ENCODE measurements around the gene CBR1.
"Not testable (repeated sequence)": the region's sequence is repeated elsewhere in the genome, so short reads cannot be mapped to it uniquely, and the experiment has no call there.

CBR1 gene

GRCh38 chr21:36052860-36053714 lies 16.7 kb upstream of the CBR1 start:
- DNase-seq, result no peak

GRCh38 chr21:36053715-36054062 lies 16.1 kb upstream of the CBR1 start:
- DNase-seq, result no peak

- DNase-seq, result no peak
Observed at GRCh38 chr21:36055551-36055950, 14.3 kb upstream of the CBR1 start.

- DNase-seq, result peak in 1 of 2 experiments; percentile 33
Observed at GRCh38 chr21:36059823-36060158, 10.0 kb upstream of the CBR1 start.

- DNase-seq, result peak; percentile 93
Observed at GRCh38 chr21:36060159-36060921, 9.5 kb upstream of the CBR1 start, which contains the start of gene SETD4. SETD4 (minus strand) TSS chr21:36060526; CDS start chr21:36058888, 1,638 bp downstream.

- DNase-seq, result no peak
Observed at GRCh38 chr21:36061445-36061844, 8.4 kb upstream of the CBR1 start.

- DNase-seq, result no peak
Observed at GRCh38 chr21:36063375-36064084, 6.3 kb upstream of the CBR1 start.

GRCh38 chr21:36064085-36064460 lies 5.8 kb upstream of the CBR1 start:
- no peak for DNase-seq

- DNase-seq, result peak; percentile 14 to 34
Observed at GRCh38 chr21:36065497-36066036, 4.3 kb upstream of the CBR1 start.

- DNase-seq, result no peak
Observed at GRCh38 chr21:36068748-36069398, 951 bp upstream of the CBR1 start.

GRCh38 chr21:36070999-36071398 lies 1.2 kb downstream of the CBR1 start:
- no peak for DNase-seq

- no peak for DNase-seq
Observed at GRCh38 chr21:36072453-36073162, 2.8 kb downstream of the CBR1 start.

- no peak for DNase-seq
Observed at GRCh38 chr21:36073181-36073580, 3.4 kb downstream of the CBR1 start.

GRCh38 chr21:36073911-36074310 lies 4.1 kb downstream of the CBR1 start:
- DNase-seq, result not testable (repeated sequence)

GRCh38 chr21:36075171-36075570 lies 5.3 kb downstream of the CBR1 start:
- no peak for DNase-seq

- DNase-seq, result no peak
Observed at GRCh38 chr21:36075953-36076352, 6.1 kb downstream of the CBR1 start.

- DNase-seq, result no peak
Observed at GRCh38 chr21:36076878-36077655, 7.2 kb downstream of the CBR1 start.

- no peak for DNase-seq
Observed at GRCh38 chr21:36077758-36078157, 7.9 kb downstream of the CBR1 start.

- DNase-seq, result no peak
Observed at GRCh38 chr21:36079010-36079649, 9.3 kb downstream of the CBR1 start.

- no peak for DNase-seq
Observed at GRCh38 chr21:36079671-36080070, 9.8 kb downstream of the CBR1 start.

GRCh38 chr21:36080386-36080785 lies 10.6 kb downstream of the CBR1 start:
- no peak for DNase-seq

Measured in Kasumi-1 (cell line).